Measurements from ENCODE around the gene PCNX2.

Gene PCNX2

DNA sequence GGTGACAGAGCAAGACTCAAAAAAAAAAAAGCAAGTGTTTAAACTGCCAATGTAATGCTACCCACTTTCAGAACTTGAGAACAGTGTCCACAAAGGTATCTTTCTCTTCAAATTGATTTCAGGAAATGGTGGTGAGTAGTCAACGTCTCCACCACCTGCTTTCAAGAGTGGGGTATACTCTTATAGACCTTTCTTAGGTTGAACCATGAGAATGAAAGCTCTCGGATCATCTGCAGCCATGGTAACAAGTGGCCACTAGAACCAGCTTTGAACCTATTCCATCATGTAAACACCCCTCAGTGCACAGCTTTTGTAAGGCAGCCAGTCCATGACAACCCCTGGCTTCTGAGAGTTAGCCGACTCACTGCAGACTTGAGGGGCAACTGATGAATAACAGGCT lies 237.7 kb downstream of the PCNX2 start:
- no peak for DNase-seq (ENCODE audit: low spot score)

DNA sequence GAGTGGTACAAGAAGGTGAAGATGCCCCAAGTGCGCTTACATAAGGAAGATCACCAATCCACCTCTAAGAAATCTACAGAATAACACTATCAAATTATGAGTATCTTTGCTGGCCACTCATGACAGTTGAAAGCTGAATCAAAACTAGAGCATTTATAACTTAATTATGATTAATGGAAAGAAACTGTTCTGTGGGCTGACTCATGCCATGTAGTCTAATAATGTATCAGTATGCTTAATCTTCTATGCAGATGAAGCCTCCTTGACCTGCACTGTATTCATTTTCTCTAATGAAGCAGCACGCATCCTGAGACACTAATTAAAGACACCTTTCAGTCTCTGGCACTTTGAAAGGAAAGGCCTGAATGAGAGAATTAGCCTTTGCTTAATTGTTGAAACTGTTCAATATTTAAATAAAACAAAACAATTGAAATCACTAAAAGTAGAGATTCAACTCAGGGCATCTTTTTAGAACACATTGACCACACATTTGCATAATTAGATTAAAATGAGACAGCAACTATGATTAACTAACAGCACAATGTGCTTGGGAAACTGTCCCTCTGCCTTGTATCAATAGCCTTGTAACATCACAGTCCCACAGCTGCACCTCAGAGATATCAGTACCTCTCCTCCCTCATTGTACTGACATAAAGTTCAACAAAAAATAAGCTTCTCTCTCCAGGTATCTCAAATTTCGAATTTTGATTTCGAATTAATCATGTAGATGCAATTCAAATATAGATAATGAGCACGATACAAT lies 239.5 kb downstream of the PCNX2 start:
- DNase-seq (ENCODE audit: low spot score) = no peak

DNA sequence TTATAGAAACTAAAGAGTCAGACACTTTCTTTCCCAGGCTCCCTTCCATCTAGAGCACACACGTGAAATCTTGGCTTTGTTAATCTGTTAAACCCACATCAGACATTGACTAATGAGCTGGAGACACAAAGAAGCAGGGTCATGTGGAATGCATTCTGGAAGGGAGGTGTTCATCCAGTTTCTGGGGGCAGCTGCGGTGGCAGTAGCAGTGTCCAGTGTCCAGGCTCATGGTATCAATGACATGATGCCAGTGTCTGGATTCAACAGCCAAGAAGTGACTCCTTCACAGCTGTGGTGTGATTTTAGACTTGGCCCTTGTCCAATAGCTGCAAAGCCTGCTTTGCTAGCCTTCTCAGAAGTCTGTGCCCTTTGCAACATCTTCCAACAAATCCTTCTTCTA lies 249.9 kb downstream of the PCNX2 start:
- DNase-seq (ENCODE audit: low spot score) = no peak

DNA sequence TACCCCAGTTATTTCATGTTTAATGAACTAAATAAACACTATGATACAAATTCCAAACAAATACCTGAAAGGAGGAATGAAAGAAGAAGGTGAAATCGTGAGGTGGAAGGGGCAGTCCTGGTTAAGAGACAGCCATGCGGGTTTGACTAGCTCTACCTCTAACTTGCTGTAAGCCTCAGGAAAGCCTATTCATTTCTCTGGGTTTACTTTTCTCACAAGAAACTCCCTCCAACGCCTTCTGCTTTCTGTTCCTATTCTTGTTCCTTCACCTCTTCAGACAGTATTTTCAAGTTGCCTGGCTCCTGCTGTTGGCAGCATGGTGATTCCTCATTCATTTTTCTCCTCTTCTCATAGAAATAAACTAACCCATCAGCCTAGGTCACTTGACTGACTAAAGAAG lies 252.7 kb downstream of the PCNX2 start:
- no peak for DNase-seq (ENCODE audit: low spot score)

DNA sequence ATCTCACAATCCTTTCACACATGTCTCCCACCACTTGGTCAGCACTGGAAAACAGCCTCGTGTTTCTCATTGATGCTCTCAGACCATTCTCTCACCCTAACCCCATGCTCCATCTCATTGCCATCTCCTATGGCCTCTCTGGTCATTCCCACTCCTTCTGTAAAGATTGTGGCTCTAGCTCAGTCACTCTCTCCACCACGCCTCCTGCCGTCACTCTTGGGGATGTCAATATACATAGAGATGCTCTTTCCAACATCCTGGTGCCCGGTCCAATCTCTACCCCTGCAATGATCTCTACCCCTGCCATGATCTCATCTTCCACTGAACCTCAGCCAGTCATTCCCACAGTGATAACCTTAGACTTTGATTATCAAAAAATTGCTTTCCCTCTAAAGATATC lies 255.0 kb downstream of the PCNX2 start:
- no peak for DNase-seq (ENCODE audit: low spot score)

DNA sequence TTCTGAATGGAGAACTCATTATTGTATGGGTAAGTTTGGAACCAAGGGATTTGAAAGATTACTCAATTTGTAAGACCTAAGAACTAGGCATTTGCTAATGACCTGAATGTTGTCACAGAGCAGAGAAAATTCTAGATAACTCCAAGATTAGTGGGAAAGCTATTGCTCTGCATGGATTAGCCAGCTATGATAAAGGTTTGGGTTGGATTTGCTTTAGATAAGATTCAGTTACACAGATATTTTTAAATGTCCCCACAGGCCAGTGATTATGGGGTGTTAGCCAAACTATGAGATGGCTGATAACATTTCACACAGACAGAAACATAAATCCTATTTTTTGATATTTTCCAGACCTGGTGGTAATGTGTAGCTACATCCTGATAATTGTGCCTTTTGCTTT lies 256.9 kb downstream of the PCNX2 start:
- DNase-seq (ENCODE audit: low spot score) = no peak

DNA sequence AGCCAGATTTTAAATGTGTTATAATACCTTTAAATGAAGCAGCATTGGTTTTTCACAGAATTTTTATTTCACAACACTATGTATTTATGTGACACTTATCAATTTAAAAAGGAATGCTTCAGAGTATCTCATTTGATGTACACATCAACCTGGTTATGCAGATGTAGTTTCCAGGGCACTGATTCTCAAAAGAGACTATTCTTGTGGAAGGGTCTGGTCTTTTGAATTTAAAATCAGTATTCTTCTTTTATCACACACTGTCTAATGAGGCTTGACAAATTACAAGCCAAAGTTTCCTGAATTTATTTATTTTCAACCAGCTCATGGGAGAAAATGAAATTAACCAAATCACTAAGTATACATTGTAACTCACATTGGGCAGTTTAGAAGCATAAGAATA lies 257.7 kb downstream of the PCNX2 start:
- DNase-seq (ENCODE audit: low spot score) = no peak

DNA sequence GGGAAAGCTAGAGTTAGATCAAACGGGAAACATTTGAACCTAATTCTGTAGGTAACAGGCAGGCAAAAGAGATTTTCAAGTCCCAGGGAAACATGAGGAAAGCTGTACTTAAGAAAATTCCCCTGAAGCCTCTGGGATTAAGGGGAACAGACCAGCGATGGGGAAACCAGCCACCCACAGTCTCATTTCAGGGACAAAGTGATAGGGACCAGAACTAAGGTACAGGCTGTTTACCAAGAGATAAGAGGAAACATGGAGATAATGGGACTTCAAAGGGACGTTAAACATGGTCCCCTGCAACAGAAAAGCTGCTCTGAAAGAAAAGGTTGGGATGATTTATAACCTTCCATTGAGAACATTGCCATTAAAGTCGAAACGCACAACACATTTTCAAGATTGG lies 260.7 kb downstream of the PCNX2 start:
- no peak for DNase-seq (ENCODE audit: low spot score)

DNA sequence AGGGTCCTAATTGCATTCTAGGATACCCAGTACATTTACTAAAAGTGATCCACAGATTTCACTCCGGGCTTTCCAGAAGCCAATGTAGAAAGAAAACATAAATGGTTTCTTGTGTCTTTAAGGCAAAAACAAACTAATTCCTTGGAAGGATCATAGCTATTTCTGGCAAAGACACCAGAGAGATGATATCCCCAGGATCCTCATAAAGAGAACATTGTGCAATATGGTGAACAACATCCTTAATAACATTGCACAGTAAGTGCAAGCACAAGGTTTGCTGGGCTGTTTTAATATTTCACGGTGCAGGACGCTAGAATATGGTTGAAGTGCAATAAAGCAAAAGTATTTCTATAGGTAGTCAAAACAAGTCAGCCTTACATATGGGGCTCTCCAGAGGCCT lies 262.2 kb downstream of the PCNX2 start:
- DNase-seq (ENCODE audit: low spot score) = no peak

DNA sequence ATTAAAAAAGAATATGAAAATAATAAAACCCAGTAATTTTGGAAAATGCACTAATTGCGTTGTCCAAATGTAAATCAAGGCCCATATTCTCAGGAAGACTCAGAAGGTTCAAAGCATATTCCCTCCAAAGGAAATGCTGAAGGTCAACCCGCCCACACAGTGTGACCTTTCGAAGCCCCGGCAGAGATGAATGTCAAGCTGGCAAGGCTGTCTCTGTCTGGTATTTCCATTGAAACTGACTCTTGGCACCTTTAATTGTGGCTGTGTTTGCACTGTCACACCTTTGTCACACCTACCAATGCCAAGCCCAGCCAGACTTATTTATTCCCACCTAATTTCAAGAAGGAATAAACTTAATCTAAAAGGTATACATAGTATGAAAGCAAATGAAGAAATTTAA lies 262.6 kb downstream of the PCNX2 start:
- DNase-seq (ENCODE audit: low spot score) = no peak

DNA sequence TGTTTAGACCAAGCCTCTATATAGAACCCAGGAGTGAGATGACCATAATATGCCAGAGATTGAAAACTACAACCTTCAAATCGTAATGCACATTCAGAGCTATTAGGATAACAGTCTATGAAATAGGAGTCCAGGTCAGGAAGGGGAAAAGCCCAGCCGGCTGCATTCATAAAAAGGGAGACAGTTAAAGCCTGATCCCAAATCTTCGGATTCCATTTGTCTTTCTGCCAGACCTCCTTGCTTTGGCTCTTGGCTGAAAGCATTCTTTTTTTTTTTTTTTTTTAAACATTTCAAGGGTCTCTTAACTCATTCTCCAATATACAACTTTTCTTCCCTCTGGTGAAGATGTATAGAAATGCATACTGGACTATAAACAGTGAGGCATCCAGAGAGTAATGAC lies 264.0 kb downstream of the PCNX2 start:
- no peak for DNase-seq (ENCODE audit: low spot score)

DNA sequence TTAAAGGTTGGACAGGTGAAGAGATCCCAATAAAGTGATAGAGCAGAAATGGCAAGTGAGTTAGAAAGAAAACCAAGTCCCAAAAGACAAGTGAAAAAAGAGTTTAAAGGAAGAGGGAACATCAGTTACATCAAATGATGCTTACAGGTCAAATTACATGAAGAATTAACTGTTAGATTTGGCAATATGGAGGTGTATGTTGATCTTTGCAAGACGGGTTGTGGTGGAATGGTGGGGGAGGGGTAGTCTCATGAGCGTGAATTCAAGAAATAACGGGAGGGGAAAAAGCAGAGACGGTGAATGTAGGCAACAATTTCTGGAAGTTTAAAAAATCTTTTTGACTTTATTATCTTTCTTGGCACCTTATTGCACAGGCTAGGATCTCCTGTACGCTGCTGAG lies 268.5 kb downstream of the PCNX2 start:
- no peak for DNase-seq (ENCODE audit: low spot score)

DNA sequence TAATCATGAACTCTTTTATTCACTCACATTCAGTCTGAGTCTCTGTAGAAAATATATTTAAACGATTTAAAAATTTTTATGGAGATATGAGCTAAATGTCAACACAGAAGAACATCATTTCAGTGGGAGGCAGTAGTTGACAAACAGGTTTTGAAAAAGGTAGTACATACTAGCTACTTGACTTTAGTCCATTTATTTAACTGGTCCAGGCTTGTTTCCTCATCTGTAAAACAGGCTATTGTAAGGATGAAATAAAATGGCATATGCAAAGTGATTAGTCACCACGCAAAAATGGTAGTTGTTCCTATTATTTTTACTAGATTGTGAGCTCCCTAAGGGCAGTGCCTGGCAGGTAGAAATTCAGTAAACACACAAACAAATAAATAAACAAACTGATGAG lies 270.0 kb downstream of the PCNX2 start:
- no peak for DNase-seq (ENCODE audit: low spot score)

DNA sequence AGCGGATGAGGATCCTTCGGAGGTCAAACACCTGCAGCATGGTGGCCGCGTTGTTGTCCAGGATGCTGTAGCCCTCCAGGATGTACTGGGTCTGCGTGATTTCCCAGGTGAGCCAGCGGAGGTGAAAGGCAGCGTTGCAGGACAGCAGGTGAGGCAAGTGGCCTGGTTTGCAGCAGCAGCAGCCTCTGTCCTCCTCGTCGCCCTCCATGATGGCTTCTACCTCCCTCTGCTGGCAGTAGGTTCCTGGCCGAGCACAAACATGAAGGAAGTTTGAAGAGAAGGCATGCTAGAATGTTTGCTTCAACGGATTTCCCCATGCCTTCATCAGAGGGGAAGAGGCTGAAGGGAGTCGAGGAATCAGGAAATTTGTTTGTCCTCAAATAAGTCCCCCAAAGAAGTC lies 270.4 kb downstream of the PCNX2 start:
- no peak for DNase-seq (ENCODE audit: low spot score)

DNA sequence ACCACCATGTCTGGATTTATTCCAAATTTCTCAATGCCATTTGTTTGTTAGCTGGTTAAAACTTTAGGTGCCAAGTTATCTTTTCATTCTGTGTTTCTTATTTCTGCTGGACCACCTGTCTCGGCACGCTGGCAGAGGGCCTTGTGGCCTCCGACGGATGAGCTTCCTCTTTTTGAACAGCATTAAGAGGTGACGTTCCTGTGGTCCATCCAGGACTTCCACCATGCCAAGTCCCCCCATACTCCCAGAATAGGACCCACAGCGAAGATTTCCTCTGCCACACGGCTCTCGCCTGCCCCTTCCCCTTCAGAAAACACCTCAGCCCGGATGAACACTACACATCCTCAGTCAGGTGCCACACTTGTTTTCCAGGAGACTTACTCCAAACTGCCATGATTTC lies 271.3 kb downstream of the PCNX2 start:
- DNase-seq (ENCODE audit: low spot score) = no peak

DNA sequence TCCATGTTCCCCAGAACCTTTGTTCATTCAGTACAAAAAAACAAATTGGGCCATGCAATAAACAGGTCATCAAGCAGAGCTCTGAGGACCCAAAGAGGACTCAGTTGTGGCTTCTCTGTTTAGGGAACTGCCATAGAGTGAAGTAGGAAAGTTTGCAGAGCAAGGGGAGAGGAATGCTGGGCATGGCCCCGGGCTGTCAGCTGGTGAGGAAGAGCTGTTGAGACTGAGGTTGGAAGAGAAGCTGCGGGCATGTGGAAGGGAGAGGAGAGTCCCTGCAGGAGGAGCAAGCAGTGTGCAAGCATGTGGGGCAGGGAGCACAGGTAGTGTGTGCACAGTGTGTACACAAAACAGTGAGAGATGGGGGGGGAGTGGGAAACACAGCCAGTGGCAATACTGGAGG lies 273.3 kb downstream of the PCNX2 start:
- no peak for DNase-seq (ENCODE audit: low spot score)

DNA sequence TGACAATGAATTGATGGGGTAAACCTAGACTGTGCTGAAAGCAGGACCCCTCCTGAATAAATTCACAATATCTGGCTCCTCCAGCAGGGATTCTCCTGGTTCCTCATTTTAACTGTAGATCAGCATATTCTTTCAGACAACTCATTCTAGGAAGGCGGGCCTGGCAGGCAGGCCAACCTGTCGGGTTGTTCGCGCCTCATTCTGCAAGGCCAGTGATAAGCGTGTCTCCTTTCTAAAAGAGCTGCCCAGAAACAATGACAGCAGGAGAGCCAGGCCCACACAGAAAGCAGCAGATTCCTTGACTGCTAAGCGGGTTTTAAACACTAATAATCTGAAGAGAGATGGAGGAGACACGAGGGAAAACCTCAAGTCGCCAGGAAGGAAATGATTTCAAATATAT lies 275.1 kb downstream of the PCNX2 start:
- no peak for DNase-seq (ENCODE audit: low spot score)

DNA sequence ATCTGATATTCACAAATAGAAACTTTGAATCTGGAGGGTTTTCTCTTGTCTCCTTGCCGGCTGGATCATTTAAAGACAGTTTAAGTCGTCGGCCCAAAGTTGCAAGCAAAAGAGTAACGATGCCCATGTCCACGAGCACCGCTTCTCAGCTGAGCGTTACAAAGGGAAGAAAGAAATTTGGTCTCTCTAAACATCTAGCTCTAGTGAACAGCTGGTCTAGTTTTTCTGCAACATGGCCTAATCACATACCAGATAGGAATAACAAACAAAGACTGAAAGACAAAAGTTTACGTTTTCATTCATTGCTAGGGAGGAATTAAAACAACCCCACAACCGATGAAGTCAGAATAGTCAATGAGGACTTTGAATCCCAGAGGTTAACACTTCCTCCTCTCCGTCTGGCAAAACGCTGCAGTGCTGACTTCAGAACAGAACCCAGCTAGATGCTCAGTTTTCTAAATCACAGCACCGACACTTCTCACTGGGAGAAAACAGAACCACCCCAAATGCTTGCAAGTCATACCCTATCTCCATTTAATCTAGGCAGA lies 275.7 kb downstream of the PCNX2 start:
- DNase-seq (ENCODE audit: low spot score) = no peak

DNA sequence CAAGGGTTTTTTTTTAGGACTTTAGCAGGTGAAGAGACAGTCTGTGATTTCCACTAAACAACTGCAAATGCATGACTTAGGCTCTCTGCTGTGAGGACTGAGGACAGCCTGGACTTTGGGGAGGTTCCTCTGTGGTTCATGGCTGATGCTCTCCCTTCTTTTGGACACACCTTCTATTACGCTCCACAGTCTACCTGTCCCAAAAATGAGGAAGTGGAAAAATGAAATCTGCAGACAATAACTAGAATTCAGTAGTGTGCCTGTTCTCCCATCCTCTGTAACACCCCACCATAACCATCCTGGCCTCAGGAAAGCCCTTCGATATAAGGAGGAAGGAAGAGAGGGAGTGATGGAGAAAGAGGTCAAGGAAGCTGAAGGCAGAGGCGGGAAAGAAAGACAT lies 276.4 kb downstream of the PCNX2 start:
- DNase-seq (ENCODE audit: low spot score) = no peak

DNA sequence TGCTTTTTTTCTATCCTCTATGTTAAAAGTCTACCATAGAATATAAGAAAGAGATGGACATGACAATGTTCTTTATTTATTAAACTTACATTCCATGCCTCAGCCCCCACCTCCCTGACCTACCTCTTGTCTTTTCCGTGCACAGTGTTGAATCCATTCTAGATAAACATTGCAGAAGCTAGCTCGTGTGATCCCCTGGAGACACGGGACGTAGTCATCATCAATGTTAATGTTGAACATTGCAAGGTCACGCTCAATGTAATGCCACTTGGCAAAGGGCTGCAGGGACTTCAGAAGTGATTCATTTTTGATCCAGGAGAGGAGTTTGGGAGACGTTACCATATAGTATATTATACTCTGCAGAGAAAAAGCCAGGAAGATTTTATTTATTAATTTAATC lies 278.7 kb downstream of the PCNX2 start:
- no peak for DNase-seq (ENCODE audit: low spot score)

DNA sequence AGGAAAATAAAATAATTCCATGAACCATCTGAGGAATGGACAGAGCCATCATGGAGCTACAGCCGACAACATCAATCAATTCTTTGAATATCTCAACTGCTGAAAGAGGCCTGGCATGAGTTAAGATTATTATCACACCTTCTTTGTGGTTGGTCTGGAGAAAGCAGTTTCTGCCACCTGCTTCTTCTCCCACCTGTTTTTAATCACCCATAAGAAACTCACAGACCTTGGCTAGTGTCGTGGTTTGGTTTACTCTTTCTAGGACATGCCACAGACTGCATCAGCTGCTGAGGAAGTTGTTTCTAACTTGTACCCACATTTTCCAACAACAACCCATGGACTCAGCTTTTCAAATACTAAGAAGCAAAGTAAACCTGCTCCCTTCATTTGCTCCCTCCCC lies 279.6 kb downstream of the PCNX2 start:
- DNase-seq (ENCODE audit: low spot score) = no peak

DNA sequence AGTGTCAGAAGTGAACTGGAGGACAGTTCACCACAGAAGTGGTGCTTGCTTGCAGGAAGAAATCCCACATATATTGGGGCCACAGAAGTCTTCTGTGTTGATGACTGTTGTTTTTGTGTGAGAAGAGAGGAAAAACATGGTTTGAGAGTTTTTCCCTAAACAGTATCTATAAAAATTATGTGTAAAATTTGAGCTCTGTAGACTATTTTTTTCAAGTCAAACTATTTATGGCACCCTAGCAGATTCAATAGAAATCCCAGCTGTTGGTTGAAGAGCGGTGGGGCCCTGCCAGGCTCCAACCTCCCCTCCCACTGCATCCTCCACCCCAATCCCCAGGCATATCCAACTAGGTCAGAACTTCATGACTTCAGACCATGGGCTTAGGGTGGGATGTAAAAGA lies 283.5 kb downstream of the PCNX2 start:
- no peak for DNase-seq (ENCODE audit: low spot score)

DNA sequence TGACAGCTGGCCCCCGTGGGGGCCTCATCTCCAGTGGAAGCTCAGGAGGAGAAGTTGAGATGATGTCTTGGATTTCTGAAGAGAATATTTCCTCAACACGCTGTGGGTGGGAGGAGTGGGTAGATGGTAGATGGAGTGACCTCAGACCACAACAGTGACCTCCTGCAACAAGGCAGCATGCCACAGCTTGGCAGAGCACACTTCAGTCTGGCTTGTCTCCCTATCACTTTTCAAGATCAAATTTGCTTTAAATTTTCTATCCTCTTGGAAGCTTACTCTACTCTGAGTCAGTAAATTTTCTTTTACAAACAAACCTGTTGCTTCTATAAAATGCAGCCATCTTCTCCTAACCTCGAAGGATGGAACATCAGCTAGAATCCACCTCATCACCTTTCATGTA lies 285.4 kb downstream of the PCNX2 start:
- DNase-seq (ENCODE audit: low spot score) = no peak

DNA sequence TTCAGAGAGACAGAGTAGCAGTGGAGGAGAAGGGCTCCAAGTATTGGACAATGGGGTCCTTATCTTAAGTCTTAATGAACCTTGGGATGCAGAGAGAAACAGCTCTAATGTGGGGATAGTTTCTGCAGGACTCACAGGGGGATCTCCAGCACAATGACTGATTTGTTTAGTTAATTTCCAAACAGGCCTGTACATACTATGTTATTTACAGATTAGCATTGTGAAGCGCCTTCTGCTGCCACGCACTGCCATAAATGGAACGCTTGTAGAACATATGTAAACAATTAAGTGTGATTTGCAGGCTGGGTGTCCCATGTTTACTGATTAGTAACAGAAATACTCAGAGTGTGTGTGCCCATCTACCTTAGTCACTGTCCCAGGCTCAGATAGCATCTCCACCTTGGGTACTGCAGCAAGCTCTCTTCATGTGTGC lies 289.0 kb downstream of the PCNX2 start:
- DNase-seq (ENCODE audit: low spot score) = no peak

Measured in hematopoietic multipotent progenitor cell treated with erythropoietin and hydrocortisone succinate and interleukin-3 and kit ligand, for 17 days (in vitro differentiated cells).